22Rv1 (cell line): ENCODE results near the gene UNC45B.

Experiments used
- H3K27ac ChIP-seq: fragments of 450-650 bp; 2 replicates; pipeline ENCODE4 v1.5.1; 2017
- CTCF ChIP-seq: fragments of 450-650 bp; IDR thresholded peaks from 2 replicates; pipeline ENCODE4 v1.5.1; 2017; ENCODE audit warnings: mild to moderate bottlenecking
- ZFX ChIP-seq: fragments of 450-650 bp; IDR thresholded peaks from 2 replicates; pipeline ENCODE4 v1.6.1; 2017; ENCODE audit warnings: antibody characterized with exemption, borderline replicate concordance

UNC45B gene

GRCh38 chr17:35235289-35235688, 87.7 kb downstream of the UNC45B start:
- no peak for TF ChIP-seq ZFX
- no peak for TF ChIP-seq CTCF
- H3K27ac ChIP-seq: no peak overlapping the region

GRCh38 chr17:35235917-35236316, 88.3 kb downstream of the UNC45B start:
- TF ChIP-seq ZFX: no peak
- no peak for TF ChIP-seq CTCF
- no peak overlapping the region for H3K27ac ChIP-seq

GRCh38 chr17:35236821-35237220, 89.2 kb downstream of the UNC45B start:
- TF ChIP-seq CTCF (no peak), ZFX (no peak)
- H3K27ac ChIP-seq: no peak overlapping the region

- no peak overlapping the region for H3K27ac ChIP-seq
- TF ChIP-seq CTCF (no peak), ZFX (no peak)
Observed at GRCh38 chr17:35238821-35239220, 91.2 kb downstream of the UNC45B start.
